ENCODE measurements around the gene TM9SF1.
"Not testable (repeated sequence)": the region's sequence is repeated elsewhere in the genome, so short reads cannot be mapped to it uniquely, and the experiment has no call there.

TM9SF1 gene

GRCh38 chr14:24222987-24223386, 27.7 kb upstream of the TM9SF1 start:
- DNase-seq = not testable (repeated sequence)

DNA sequence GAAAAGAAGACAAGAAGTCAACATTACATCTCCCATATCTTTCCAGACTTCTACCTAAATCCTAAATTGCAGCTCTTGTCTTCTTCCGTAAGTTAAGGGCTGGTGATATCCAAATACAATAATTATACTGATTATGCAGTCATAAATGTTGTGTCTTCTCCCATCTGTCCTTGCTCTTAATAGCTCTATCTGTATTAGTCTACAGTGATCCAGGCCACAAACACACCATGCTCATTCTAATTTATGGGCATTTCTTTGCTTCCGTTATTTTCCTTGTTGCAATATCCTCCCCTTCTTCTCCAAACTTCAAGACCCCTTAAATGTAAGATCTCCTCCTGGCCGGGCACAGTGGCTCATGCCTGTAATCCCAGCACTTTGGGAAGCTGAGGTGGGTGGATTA, 24.3 kb upstream of the TM9SF1 start:
- no peak for DNase-seq

- DNase-seq = no peak
Measured at GRCh38 chr14:24219080-24219479, 23.8 kb upstream of the TM9SF1 start.

DNA sequence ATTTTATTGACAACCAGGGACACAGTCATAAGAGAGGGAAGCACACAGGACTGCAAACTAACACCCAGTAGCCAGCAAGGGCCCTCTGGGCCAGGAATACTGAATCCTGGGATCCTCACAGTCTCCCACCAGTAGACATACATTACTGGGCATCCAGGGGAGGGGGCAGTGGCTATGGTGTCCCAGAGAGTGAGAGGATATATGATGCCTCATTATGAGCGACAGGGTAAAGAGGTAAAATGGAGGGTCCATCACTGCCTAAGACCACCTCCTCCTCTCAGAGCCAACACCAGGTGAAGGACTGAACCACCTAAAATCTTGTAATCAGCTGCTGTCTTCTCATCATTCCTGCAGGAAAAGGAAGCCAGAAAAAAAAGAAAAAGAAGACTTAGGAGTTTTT, 21.6 kb upstream of the TM9SF1 start:
- DNase-seq = not testable (repeated sequence)

DNA sequence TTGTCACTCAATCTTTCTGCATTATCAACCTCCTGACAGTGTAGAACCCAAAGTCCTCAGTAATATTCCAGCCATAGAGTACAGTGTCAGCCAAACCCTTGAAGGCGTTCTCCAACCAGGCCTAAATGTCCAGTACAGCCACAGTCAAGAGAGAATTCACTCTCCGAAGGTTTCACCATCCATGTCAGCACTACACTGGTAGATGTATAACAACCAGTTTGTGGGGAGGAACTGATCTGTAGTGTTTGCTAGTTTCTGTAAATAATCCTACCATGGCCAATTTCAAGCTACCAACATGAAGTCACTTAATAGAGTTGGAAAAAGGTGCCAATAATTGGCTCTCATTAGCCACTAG, 21.1 kb upstream of the TM9SF1 start:
- no peak for DNase-seq

DNA sequence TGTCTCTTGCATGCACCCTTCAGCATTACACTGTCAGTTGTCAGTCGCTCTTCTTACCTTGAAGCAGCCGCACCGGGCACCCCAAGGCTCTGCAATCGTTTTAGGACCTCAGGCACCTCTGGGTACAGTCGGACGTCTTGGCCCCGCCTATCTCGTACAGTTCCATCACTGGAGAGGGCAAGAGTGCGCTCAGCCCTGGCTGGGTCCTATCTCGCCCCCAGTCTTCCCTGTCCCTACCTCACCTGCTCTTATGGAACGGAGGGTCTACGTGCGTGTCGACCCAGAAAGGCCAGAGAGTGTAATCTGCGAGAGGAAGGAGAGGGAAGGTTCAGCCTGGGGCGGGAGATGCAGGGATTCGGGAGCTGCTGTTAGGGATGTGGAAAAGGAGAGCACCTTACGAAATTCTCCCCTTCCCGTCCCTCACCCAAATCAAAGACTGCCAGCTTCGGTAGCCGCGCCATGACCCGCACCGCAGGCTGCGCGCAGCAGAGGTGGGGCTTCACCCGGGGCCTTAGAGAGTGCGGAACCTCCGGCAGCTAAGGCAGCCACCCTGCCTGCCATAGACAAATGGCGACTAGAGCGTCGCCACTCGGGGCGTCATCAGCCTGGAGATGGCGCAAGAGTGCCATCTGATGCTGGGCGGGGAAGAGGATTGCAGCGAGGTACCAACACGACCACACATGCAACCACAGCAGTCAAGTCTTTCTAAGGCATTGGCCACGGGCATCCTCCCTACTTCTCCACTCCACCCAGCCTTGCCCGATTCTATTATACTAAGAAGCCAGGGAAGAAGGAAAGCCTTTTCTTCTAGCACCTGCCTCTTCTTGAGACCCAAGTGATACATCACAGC, 20.5 kb upstream of the TM9SF1 start, which contains the start of gene MDP1:
Gene MDP1, minus strand, starts transcription at position 572 of the 850 bp plus-strand sequence. Its CDS starts 111 bp downstream, at position 461.
- DNase-seq = peak; percentile 89

DNA sequence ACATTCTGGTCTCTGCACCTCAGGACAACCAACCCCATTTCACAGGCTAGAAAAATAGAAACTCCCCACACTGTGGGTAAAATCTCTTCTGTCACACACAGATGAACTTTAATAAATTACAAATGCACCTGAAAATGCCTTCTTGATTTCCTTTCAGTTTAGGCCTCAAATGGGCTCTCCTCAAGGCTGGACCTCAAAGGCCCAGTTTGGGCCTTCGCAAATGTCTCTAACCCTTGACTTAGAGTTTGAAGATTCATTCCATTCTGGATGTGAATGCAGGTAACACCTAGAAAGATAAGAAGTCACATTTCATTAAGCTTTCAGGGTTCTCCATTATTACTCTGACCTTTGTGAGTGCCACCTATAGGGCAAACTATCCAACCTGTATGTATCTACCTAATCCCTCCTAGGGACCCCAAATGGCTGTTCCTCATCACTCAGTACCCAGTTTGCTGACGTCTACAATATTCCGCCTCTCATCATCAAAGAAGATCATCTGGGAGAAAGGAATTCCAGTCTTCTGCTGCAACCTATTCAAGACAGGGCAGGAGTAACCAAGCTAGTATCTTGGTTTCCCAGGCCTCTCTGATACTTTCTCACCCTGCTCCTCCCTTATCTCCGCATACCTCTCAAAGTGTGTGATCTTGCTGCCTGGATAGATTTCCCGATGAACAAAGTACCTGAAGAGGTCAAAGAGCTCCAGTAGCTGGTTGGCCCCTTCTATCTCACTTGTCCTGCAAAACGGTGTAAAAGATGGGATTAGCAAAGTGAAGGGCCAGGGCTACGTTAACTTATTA, 18.8 kb upstream of the TM9SF1 start:
- no peak for DNase-seq

GRCh38 chr14:24212924-24213865, 18.0 kb upstream of the TM9SF1 start, which contains the start of gene CHMP4A:
Gene CHMP4A (minus strand): TSS chr14:24213488. CDS start chr14:24213439, 49 bp downstream.
- peak; percentile 97 for DNase-seq

DNA sequence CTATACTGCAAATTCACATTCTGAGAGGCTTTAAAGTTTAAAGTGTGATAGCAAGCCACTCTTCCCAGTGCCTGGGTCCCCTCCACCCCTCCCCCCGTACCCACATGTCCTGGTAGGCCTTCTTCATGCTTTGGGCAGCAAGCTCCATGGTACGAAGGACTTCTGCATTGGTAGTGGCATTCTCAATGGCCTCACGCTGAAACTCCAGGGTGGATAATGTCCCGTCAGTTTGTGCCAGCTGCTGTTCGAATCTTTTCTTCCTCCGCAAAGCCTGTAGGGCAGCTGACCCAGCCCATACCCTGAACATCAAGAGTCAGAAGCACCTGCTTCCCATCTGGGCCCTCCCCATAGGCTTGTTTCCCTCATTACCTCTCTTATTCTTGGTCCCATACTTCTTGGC, 16.1 kb upstream of the TM9SF1 start:
- no peak for DNase-seq

GRCh38 chr14:24207625-24208024, 12.4 kb upstream of the TM9SF1 start:
- no peak for DNase-seq

DNA sequence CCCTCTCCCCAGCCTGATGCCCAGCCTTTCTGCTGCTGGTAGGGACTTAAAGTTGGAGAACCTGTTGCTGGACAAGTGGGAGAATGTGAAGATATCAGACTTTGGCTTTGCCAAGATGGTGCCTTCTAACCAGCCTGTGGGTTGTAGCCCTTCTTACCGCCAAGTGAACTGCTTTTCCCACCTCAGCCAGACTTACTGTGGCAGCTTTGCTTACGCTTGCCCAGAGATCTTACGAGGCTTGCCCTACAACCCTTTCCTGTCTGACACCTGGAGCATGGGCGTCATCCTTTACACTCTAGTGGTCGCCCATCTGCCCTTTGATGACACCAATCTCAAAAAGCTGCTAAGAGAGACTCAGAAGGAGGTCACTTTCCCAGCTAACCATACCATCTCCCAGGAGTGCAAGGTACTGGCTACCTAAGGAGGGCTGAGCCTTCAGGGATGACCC, 11.9 kb upstream of the TM9SF1 start:
- no peak for DNase-seq

- DNase-seq = no peak
Measured at GRCh38 chr14:24206260-24207103, 11.2 kb upstream of the TM9SF1 start.

DNA sequence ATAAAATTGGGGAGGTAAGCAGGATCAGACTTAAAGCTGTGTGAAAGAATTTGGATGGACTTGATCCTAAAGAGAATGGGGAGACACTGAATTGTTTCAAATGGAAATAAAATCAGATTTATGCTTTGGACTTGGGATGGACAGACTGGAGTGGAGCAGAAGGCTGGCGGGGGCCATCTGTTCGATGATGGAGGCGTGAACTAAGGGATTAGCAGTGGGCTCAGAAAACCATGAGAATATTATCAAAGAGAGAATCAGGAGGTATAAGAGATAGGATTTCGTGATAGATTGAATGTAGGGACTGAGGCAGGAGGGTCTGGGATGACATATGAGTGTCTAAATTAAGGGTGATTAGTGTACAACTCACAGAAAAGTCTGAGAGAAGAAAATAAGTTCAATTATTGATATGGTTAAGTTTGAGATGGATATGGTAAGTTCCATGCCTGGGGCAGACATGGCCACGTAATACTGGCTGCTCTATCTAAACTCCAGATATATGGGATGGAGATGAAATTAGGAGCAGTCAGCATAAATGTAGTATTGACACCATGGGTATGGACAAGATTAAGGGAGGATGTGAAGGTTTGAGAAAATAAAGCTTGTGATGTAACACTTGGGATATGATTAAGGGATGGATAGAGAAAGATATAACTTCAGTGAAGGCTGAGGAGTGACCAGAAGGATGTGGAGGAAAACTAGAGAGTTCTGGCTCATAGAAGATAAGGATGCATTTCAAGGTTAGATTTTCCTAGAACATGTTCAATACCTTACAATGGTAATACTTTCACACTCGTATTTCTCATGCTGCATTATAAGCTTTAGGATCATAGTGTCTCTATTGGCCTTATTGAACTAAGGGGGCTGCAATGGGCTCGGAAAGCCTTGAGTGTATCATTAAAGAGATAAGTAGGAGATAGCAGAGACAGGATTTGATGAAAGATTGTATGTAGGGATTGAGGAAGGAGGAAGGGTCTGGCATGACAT, 9.2 kb upstream of the TM9SF1 start:
- DNase-seq = no peak

GRCh38 chr14:24203249-24203886, 8.1 kb upstream of the TM9SF1 start:
- DNase-seq = not testable (repeated sequence)

GRCh38 chr14:24202538-24202937, 7.3 kb upstream of the TM9SF1 start:
- DNase-seq = not testable (repeated sequence)

DNA sequence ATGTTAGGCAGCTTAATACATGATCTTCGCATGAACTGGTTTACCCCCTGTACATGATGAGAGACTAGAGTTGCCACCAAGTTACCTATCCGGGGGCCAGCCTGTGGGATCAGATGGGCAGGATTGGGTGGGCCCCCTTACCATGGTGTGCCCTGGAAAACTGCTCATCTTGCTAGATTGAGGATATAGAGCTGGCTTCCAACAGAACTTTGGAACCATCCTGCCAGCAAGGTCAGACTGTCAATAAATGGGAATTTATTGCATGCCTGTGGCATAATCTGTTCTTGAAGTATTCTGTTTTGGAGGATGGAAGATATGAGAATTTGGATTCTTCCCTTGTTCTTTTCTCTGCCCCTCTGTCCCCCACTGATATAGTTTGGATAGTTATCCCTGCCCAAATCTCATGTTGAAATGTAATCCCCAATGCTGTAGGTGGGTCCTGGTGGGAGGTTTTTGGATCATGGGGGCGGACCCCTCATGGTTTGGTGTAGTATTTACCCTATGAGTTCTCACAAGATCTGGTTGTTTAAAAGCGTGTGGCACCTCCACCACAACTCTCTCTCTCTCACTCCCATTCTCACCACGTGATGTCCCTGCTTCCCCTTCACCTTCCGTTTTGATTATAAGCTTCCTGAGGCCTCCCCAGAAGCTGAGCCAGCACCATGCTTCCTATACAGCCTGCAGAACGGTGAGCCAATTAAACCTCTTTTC, 3.7 kb upstream of the TM9SF1 start:
- no peak for DNase-seq

DNA sequence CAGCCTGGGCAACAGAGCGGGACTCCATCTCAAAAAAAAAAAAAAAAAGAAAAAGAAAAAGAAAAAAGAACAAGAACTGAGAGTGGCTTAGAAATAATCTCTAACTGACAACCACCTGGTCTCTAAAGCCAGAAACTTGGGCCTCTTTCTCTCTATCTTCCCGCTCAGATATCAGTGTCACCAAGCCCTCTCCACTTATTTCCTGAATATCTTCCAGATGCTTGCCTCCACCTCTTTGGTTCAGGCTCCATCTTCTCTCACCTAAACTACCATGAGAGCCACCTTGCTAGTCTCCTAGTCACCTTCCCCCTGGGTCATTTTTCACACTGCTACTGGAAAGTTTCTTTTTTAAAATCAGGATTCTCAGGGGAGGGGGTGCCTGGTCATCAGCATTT, 1.8 kb upstream of the TM9SF1 start:
- no peak for DNase-seq

DNA sequence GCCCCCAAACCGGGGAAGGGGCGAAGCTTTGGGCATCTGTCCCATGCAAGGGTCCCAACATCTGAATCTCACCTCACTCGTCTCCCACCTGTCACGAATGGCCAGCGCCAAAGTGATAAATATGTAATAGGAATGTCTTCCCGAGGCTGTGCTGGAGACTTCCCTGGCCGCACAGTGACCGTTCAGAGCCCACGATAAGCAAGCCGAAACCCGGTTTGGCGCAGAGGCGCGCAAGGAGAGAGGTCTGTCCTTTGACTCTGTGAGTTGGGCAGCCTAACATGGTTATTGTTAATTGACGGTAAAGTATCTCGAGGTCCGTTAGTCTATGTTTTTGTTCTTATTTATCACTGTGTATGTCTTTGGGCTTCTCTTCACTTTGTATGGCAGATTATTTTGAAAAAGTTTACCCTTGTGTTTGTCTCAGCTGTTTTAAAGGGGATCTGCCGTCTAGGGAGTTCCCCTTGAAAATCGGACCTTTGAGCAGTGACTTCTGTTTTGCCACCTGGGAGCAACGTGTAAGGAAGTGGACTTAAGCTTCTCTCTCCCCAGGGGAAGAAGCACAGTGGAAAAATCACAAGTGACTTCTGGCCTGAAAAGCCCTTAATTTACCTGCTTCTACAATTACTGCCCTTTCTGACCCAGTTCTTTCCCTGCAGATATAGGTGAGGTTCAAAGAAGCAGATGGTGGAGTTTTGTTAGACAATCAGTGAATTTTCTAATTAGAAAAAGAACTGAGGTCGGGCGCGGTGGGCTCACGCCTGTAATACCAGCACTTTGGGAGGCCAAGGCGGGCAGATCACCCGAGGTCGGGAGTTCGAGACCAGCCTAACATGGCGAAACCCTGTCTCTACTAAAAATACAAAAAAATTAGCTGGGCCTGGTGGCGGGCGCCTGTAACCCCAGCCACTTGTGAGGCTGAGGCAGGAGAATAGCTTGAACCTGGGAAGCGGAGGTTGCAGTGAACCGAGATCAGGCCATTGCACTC, 1.1 kb upstream of the TM9SF1 start:
- DNase-seq = peak; percentile 39

All from NCI-H146 (cell line).